AG09319 (cell line): ENCODE results near the gene MFN1.
"Not testable (repeated sequence)": the region's sequence is repeated elsewhere in the genome, so short reads cannot be mapped to it uniquely, and the experiment has no call there.

Experiments
- DNase-seq: peaks from one replicate; pipeline ENCODE4 v3.0.0-alpha.2; 2010; ENCODE audit warnings: low read depth; ENCODE audit errors: extremely low read depth
- CTCF ChIP-seq: IDR thresholded peaks from 2 replicates; pipeline ENCODE4 v1.5.1; 2011; ENCODE audit warnings: low read depth, mild to moderate bottlenecking, inconsistent platforms, low read length, moderate library complexity

MFN1 gene

GRCh38 chr3:179347345-179348194 lies at the start of gene MFN1:
Gene MFN1 (plus strand): TSS chr3:179347709. CDS start chr3:179348852, 1,143 bp downstream.
- peak; percentile 88 for DNase-seq
- TF ChIP-seq CTCF: no peak

DNA sequence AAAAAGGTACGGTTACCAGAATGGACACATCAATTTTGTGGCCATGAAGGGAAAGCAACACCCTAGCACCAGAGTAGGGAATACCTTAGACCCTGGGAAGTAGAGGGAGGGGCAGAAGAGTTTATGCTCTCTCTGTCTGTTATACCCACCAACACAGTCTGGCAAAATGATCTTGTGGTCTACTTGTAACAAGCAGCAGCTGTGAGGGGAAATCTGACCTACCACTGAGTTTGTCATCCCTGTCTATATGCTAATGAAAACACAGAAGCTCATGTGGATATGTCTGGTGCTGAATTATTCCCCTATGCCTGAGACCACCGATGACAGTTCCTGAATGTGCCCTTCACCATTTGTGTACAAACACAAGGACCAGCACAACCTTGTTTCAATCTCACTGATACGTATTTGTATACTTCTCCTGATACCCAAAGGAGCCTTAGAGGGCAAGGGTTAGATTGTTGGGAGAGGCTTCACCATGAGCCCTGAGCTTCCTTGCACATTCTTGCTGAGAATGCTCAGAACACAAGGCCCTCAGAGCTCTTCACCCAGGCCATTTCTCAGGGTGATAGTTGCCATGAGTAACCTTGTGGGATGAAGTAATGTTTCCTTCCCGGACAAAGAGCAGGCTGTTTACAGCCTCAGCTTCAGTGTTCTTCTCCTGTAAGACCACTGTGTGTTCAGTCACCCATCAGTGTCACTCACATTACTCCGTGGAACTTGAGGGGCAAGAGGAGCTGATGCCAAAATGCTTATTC lies 49.4 kb upstream of the MFN1 start:
- no peak for DNase-seq
- no peak for TF ChIP-seq CTCF

DNA sequence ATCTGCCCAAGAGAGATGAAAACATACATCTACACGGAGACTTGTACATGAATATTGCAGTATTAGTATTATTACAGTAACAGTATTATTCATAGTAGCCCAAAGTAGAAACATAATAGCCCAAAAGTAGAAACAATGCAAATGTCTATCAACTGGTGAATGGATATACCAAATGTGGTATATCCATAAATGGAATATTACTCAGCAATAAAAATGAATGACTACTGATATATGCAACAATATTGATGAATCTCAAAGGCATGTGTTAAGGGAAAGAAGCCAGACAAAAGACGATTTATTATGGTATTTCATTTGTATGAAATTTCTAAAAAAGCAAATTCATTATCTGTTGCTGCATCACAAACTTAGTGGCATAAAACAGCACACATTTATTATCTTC lies 48.2 kb upstream of the MFN1 start:
- TF ChIP-seq CTCF: no peak
- DNase-seq: no peak

DNA sequence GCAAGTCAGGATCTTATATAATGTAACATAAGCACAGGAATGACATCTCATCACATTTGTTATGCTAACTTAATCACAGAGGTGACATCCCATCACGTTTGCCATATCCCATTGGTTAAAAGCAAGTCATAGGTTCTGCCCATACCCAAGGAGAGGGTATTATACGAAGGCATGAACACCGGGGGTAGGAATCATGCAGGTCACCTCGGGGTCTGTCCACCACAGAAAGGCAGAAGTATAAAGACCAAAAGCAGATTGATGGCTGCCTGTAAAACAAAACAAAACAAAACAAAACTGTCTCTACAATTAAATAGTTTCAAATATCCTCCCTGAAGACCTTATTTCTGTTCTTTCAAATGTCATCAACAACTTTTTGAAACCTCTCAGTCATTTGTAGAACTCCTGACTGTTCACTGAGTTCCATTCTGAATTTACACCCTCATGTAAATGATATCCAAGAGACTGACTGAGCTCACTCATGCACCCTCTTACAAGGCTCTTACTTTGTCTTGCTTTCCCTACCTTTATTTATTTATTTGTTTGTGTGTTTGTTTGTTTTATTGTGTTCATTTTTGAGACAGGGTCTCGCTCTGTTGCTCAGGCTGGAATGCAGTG lies 47.4 kb upstream of the MFN1 start:
- no peak for DNase-seq
- TF ChIP-seq CTCF: no peak

DNA sequence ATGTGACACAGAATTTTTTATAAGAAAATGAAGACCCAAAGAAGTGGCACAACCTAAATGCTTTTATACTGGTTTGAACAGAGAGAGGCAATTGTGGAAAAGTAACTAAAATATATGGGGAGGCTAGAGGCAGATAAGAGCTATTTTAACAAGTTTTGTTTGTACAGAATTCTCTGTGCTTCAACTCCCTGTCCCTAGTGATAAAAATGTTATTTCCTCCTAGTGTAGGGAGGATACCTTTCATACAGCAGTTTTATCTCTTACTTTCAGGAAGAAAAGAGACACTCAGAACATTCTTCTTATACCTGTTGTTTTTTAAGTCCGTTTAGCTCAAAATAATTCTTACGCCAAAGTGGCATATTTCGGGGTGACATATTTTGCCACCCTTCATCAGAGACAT lies 45.9 kb upstream of the MFN1 start:
- no peak for TF ChIP-seq CTCF

DNA sequence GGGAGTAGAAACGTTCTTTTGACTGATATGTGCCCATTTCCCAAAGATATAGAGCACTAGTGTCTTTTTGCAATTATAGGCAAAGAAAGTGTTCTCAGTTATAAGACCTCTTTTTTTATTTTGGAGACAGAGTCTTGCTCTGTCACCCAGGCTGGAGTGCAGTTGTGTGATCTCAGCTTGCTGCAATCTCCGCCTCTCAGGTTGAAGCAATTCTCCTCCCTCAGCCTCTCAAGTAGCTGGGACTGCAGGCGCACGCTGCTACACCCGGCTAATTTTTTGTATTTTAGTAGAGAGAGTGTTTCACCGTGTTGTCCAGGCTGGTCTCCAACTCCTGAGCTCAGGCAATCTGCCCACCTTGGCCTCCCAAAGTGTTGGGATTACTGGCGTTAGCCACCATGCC lies 45.4 kb upstream of the MFN1 start:
- TF ChIP-seq CTCF: no peak
- no peak for DNase-seq

More for the DNA sequence above, 45.9 kb upstream of the MFN1 start:
- DNase-seq: no peak

- DNase-seq: no peak
- no peak for TF ChIP-seq CTCF
These were observed 42.9 kb upstream of the MFN1 start for GRCh38 chr3:179304605-179305004.

GRCh38 chr3:179307362-179307761 lies 40.1 kb upstream of the MFN1 start:
- DNase-seq: not testable (repeated sequence)
